Stimulated activated CD8-positive, alpha-beta memory T cell treated with anti-CD3 and anti-CD28 coated beads, Interleukin-7, amount 100 ng/mL, for 24 hours (primary cell): ENCODE results near the gene CMTM1.
"Not testable (repeated sequence)": the region's sequence is repeated elsewhere in the genome, so short reads cannot be mapped to it uniquely, and the experiment has no call there.

Experiments
- DNase-seq: peaks from one replicate; pipeline ENCODE4 v3.0.0-alpha.2; 2020; ENCODE audit warnings: low read depth

CMTM1 gene

GRCh38 chr16:66592241-66592640 is 26.0 kb downstream of the CMTM1 start:
- DNase-seq: no peak

DNA sequence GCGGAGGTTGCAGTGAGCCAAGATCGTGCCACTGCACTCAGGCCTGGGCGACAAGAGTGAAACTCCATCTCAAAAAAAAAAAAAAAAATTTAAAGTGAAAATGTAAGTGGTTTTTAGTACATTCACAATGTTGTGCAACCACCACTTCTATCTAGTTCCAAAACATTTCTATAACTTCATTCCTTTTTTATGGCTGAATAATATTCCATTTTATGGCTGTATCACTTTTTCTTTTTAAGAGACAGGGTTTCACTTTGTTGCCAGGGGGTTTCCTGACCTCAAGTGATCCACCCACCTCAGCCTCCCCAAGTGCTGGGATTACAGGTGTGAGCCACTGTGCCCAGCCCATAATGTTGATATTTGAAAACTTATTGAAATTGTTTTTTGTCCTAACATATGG is 26.6 kb downstream of the CMTM1 start:
- no peak for DNase-seq

GRCh38 chr16:66594739-66595138 is 28.5 kb downstream of the CMTM1 start:
- no peak for DNase-seq

DNA sequence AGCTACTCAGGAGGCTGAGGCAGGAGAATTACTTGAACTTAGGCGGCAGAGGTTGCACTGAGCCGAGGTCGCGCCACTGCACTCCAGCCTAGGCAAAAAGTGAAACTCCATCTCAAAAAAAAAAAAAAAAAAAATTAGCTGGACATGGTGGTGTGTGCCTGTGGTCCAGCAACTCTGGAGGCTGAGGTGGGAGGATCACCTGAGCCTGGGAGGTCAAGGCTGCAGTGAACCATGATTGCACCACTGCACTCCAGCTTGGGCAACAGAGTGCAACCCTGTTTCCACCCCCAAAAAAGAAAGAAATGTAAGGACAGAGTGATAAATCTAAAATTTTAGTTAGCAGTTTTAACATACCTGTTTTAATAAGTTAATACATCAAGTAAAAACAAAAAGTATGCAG is 30.3 kb downstream of the CMTM1 start:
- DNase-seq: not testable (repeated sequence)

- DNase-seq: no peak
Measured at GRCh38 chr16:66596986-66597848, 31.0 kb downstream of the CMTM1 start.

GRCh38 chr16:66598111-66598510 is 31.9 kb downstream of the CMTM1 start:
- DNase-seq: no peak

DNA sequence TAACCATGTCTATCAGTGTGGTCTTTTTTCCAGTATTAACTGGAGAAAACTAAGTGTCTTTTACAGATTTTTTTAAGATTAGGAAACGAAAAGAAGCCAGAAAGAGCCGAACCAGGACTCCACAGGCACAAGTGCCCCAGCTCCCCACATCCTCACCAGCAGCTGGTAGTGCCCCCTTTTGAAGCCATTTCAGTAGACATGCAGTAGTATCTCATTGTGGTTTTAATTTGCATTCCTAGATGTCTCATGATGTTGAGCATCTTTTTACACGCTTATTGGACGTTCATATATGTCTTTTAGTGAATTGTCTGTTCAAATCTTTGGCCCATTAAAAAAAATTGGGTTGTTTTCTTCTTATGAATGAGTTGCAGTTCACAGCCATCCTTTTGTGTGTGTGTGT is 33.5 kb downstream of the CMTM1 start:
- no peak for DNase-seq

GRCh38 chr16:66600477-66600876 is 34.2 kb downstream of the CMTM1 start:
- DNase-seq: no peak

DNA sequence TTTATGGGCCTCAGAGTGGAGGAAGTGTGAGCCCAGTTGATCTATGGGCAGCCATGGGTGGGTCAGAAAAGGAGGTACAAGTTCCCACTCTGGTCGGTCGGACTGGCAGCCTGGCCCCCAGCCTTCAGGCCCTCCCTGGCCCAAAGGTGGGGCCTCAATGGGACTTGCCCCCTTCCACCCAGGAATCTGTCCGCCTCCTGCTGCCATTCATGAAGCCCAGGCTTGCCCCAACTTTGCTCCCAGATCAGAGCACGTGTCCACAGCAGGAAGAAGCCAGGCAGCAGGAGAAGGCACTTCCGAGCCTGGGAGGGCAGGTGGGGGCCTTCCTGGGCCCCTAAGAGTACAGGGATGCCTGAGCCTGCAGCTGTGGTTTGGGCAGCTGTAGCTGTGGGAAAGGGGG is 35.2 kb downstream of the CMTM1 start:
- DNase-seq: no peak

DNA sequence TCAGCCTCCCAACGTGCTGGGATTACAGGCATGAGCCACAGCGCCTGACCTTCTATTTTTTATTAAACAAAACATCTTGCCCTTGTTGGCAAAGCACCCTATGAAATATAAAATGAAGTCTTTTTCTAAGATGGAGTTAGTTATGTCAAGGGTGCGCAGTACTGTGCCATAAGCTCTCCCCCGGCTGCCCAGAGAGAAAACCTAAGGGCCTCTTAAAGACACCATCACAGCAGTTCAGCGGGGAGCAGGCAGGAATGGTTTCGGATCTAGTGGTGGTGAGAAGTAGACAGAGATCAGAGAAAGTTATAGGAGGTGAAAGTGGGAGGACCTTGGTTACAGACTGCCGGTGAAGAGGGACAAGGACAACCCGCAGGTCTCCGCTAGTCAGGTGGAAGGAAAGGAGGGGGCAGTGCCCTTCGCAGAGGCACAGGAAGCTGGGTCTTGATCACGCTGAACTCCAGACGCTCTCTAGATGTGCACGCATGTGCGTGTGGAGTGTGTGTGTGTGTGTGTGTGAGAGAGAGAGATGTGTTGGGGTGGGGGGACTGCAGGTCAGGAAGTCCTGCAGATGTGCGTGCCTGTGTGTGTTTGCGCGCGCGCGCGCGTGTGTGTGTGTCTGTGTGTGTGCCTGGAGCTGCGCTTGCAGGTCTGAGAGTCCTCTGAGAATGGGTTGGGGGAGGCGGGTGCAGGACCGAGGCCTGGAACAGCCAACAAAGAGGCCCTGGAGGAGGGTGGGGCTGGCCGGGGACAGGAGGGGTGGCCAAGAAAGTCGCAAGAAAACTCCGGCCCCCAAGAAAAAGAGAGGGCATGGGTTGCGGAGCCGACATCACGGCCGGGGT is 37.5 kb downstream of the CMTM1 start:
- no peak for DNase-seq

DNA sequence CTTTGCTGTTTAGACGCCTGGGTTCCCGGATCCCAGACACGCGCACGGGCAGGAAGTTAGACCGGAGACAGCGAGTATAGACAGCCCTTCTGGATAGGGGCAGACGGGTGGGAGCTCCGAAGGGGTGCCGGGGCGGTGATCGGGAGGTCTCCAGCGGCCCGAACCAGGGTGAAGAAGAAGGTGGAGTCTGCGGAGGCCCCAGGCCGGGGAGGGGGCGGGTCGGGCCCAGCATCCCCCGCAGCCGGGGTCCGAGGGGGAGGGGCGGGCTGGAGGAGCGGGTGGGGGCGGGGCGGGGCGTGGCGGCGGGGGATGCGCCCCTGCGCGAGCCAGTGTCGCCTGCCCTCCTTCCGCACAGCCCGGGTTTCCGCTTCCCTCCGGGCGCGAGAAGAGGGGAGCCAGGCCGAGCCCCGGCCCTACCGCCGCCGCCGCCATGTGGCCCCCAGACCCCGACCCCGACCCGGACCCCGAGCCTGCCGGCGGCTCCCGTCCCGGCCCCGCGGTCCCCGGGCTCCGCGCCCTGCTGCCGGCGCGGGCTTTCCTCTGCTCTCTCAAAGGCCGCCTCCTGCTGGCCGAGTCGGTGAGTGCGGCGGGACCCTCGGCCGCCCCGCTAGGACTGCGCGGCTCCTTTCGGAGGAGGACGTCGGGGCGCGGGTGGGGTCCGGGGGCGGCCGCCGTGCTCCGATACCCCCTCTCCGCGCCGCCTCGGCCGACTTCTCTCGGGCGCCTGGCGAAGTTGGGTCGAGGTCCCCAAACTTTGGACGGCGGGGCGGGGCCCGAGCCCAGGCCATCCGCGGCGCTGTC is 38.3 kb downstream of the CMTM1 start, which contains the start of gene CMTM3:
TSS of gene CMTM3 (plus strand) at position 329 of the 801 bp plus-strand sequence. CDS start at position 431, 102 bp downstream.
- peak; percentile 53 for DNase-seq

DNA sequence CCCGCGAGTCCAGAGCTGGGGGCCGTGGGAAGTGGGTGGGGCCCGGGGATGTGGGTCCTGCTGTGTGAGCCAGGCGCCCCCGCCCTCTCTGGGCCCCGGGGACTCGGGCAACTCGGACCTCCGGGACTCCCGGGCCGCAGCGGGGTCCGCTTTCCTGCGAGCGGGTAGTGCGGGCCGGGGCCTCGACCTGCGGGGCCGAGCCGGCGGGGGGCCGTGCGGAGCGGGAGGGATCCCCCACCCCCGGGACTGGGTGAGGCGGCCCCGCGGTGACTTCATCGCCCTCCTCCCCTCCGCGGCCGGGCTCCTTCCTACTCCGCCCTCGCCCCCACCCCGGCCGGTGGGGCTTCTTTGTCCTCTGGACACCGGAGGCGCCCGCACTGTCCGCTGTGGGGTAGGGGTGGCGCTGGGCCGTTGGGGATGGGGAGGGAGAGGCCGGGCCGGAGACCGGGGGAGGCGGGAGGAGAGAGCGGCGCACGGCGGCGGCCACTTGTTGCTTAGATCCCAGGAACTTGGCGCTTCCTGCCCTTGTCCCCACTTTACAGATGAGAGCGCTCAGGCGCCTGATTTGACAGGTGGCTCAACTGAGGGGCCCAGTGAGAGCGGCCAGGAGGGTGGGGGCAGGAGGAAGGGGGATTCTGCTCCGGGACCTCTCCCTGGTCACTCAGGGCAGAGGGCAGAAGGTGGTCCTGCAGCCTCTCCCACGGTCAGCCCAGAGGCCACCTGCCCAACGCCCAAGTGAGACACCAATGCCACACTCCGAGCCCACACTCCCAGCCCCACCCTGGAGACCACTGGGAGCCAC is 39.1 kb downstream of the CMTM1 start:
- no peak for DNase-seq

DNA sequence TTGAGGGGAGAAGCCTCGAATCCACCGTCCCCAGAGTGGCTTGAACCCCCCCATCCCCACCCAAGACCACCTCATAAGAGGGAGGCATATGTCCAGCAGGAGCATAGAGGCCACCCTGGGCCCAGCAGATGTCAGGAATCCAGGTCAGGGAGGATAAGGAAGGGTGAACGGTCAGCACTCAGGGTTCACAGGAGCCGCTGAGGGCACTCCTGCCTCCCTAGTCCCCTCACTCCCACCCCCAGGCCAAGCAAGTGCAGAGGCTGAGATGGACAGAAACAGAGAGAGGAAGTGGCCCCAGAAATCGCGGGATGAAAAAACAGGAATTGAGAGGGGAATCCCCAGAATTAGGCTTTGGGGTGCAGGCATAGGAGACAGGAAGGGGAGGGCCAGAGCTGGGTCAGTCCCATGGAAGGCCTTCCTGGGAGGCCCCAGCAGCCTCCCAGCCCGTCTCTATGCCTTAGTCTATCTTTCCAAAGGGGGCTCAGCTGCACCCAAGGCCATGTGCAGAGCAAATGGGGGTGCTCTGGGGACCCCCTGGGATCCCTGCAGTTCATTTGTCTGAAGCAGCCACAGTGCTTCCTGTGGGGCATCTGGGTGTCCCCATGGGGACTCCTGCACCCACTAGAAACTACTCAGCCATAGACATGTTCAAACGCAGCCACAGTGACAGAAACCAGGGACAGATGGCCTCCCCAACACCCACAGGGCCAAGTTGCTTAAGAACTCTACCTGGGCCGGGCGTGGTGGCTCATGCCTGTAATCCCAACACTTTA is 39.9 kb downstream of the CMTM1 start:
- no peak for DNase-seq

DNA sequence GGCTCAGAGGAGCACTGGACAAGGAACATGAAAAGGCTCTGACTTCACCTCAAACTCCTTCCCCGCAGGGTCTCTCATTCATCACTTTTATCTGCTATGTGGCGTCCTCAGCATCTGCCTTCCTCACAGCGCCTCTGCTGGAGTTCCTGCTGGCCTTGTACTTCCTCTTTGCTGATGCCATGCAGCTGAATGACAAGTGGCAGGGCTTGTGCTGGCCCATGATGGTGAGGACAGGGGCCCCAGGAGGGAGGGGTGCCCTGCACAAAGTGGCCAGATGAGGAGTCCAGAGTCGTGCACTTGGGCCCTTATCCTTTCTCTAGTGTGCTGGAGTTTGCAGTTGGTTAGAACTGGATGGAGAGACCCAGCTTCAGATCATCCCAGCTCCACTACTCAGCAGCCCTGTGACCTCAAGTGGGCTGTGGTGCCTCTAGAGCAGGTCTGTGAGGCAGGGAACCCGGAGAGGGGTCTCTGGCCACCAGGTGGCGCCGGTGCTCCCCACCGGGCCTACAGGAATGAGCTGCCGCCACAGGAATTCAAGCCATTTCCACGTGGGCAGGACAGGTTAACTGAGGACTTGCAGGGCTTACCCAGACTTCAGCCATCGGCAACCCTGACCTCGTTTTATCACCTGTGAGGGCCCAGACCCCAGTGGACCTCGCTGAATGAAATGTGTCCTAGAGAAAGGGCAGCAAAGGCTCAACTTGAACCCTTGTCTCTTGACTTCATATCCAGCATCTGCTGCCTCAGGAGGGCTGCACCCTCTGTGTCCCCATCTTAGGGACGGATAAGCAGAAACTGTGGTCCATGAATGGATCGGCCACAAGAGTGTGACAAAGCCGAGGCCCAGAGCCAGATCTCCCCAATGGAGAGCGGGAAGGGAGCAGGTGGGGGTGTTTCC is 42.3 kb downstream of the CMTM1 start:
- DNase-seq: peak; percentile 69

DNA sequence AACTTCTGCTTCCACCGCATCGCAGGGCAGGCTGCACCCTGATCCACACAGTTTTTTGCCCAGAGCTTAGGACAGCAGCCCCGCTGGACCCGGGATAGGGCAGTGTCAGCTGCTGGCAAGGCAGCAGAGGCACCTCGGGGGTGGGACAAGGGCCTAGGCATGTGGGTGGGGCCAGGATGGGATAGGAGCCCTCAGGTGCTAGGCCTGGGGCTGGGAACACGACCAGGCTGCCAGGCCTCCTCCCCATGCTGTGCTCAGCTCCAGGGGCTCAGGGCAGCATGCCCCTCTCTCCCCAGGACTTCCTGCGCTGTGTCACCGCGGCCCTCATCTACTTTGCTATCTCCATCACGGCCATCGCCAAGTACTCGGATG is 42.9 kb downstream of the CMTM1 start:
- DNase-seq: no peak

- DNase-seq: no peak
Measured at GRCh38 chr16:66610111-66610820, 44.0 kb downstream of the CMTM1 start.

GRCh38 chr16:66611911-66612310 is 45.7 kb downstream of the CMTM1 start:
- not testable (repeated sequence) for DNase-seq

GRCh38 chr16:66612422-66612821 is 46.2 kb downstream of the CMTM1 start:
- DNase-seq: no peak
